Measurements from ENCODE around the gene TMEM190. TPM values are rescaled to one million over a fixed set of nuclear protein-coding genes. Genes with fewer than 3 reads are reported as not detected.
A peak's percentile ranks its signal among the peaks of the same experiment; 100 is the strongest.

TMEM190 gene
- total RNA-seq, 1 experiment from 2014 or later, result not detected

DNA sequence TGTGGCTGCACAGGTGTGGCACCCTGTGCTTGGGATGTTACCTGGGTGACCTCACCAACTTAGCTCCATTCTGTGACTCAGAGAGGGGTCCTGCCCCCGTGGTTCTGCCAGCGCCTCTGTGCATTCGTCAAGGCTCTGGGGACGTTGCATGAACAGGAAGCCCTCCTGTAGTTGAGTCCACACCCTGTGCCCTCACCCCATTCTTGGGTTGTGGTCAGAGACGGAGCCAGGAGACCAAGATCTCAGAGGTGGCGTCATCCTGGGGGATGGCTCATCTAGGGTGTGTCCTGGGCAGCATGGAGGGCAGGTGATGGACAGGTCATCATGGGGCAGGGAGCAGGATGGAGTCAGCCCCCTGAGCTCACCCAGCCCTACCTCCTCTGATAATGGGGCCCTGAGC, 24.6 kb upstream of the TMEM190 start:
- Mint-ChIP-seq H3K36me3 (ENCODE audit: insufficient read depth, unreplicated experiment) (peaks cover 29% of the 10 kb centered on the region), H3K4me1 (ENCODE audit: low read depth, unreplicated experiment) (peaks cover 33% of the 10 kb centered on the region), H3K27ac (ENCODE audit: unreplicated experiment) (peak overlapping the region; percentile 63), H3K4me3 (ENCODE audit: low read depth, unreplicated experiment) (peak overlapping the region; percentile 79), H3K27me3 (ENCODE audit: unreplicated experiment) (peaks cover 62% of the 10 kb centered on the region), H3K9me3 (ENCODE audit: low read depth, unreplicated experiment) (no peaks in the 10 kb centered on the region)
- TF ChIP-seq, protein P1, sequence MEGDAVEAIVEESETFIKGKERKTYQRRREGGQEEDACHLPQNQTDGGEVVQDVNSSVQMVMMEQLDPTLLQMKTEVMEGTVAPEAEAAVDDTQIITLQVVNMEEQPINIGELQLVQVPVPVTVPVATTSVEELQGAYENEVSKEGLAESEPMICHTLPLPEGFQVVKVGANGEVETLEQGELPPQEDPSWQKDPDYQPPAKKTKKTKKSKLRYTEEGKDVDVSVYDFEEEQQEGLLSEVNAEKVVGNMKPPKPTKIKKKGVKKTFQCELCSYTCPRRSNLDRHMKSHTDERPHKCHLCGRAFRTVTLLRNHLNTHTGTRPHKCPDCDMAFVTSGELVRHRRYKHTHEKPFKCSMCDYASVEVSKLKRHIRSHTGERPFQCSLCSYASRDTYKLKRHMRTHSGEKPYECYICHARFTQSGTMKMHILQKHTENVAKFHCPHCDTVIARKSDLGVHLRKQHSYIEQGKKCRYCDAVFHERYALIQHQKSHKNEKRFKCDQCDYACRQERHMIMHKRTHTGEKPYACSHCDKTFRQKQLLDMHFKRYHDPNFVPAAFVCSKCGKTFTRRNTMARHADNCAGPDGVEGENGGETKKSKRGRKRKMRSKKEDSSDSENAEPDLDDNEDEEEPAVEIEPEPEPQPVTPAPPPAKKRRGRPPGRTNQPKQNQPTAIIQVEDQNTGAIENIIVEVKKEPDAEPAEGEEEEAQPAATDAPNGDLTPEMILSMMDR (IDR thresholded peaks at IDR 0.05; ENCODE audit: unreplicated experiment), result no peak
- intact Hi-C loops (cut with micrococcal nuclease; ENCODE audit: unreplicated experiment), result no loop called here
- DNase-seq, result peak; percentile 67
- no TSS peak for BruUV-seq (replicated peaks)
- CTCF ChIA-PET, result interaction anchor here (0.7 to 3.1 kb wide), 4 partner anchors 13 to 32 kb away, joined by 3 to 13 read pairs (median 4); partner anchors contain the start of genes KMT5C and TMEM238

DNA sequence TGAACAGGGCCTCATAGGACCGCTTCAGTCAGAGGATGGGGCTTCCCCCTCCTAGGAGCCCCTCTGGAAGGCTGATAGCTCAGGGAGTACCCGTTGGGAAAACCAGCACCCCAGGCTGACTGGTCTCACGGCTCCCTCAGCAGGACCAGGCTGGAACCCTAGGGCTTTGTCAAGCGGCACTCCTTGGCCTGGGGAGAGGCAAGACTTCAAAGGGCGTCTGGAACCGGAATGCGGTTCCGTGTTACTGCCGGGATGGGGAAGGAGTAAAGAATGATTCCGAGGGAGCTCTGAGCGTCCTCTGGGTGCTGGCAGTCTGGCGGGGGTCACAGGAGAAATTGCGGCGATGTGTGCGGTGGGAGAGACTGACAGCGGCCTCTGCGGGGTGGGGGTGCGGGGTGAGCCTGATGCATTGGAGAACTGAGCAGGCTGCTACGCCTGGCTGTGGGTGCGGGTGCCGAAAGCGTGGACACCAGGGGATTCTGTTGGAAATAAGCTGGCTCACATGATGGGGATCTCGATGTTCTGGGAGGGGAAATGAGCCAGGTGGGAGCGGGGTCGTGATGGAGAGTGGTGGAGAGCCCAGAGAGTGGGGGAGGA, 24.0 kb upstream of the TMEM190 start:
- TF ChIP-seq, protein P1 (IDR thresholded peaks at IDR 0.05; ENCODE audit: unreplicated experiment), result no peak
- Mint-ChIP-seq H3K4me3 (ENCODE audit: low read depth, unreplicated experiment) (peak overlapping the region; percentile 79), H3K27me3 (ENCODE audit: unreplicated experiment) (peaks cover 68% of the 10 kb centered on the region), H3K9me3 (ENCODE audit: low read depth, unreplicated experiment) (no peaks in the 10 kb centered on the region), H3K27ac (ENCODE audit: unreplicated experiment) (peak overlapping the region; percentile 63), H3K36me3 (ENCODE audit: insufficient read depth, unreplicated experiment) (peaks cover 28% of the 10 kb centered on the region), H3K4me1 (ENCODE audit: low read depth, unreplicated experiment) (peaks cover 33% of the 10 kb centered on the region)
- DNase-seq, result no peak
- BruUV-seq (replicated peaks), result no TSS peak
- CTCF ChIA-PET, result interaction anchor here (0.7 to 3.1 kb wide), 4 partner anchors 14 to 31 kb away, joined by 3 to 13 read pairs (median 4); partner anchors contain the start of genes KMT5C and TMEM238
- intact Hi-C loops (cut with micrococcal nuclease; ENCODE audit: unreplicated experiment), result no loop called here

DNA sequence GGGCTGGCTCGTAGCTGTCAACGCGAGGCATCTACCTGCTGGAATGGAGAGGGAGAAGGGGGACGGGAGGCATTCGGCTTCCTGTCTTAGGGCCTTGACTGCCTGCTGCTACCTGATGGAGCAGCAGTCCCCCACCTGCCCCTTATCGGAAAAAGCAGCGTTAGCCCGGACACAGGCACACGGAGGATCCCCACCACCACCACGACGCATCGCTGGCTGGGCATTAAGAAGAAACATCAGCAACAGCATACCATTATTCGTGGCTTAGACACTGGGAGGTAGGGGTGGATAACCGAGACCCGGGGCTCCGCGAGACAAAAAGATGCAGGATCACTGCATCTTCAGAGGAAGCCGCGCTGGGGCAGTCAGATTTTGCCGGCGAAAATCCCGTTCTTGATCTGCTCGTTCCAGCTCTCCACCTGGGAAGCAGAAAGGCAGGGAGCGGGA, 23.2 kb upstream of the TMEM190 start:
- Mint-ChIP-seq H3K27me3 (ENCODE audit: unreplicated experiment) (peaks cover 75% of the 10 kb centered on the region), H3K27ac (ENCODE audit: unreplicated experiment) (peak overlapping the region; percentile 63), H3K4me1 (ENCODE audit: low read depth, unreplicated experiment) (peaks cover 33% of the 10 kb centered on the region), H3K36me3 (ENCODE audit: insufficient read depth, unreplicated experiment) (peaks cover 22% of the 10 kb centered on the region), H3K4me3 (ENCODE audit: low read depth, unreplicated experiment) (peak overlapping the region; percentile 79), H3K9me3 (ENCODE audit: low read depth, unreplicated experiment) (no peaks in the 10 kb centered on the region)
- intact Hi-C loops (cut with micrococcal nuclease; ENCODE audit: unreplicated experiment), result no loop called here
- BruUV-seq (replicated peaks), result TSS peak; percentile 75
- CTCF ChIA-PET, result interaction anchor here (1.9 to 3.1 kb wide), 2 partner anchors 14 to 31 kb away, joined by 5 to 13 read pairs; partner anchors contain the start of genes KMT5C and TMEM238
- TF ChIP-seq, protein P1 (IDR thresholded peaks at IDR 0.05; ENCODE audit: unreplicated experiment), result no peak
- no peak for DNase-seq

DNA sequence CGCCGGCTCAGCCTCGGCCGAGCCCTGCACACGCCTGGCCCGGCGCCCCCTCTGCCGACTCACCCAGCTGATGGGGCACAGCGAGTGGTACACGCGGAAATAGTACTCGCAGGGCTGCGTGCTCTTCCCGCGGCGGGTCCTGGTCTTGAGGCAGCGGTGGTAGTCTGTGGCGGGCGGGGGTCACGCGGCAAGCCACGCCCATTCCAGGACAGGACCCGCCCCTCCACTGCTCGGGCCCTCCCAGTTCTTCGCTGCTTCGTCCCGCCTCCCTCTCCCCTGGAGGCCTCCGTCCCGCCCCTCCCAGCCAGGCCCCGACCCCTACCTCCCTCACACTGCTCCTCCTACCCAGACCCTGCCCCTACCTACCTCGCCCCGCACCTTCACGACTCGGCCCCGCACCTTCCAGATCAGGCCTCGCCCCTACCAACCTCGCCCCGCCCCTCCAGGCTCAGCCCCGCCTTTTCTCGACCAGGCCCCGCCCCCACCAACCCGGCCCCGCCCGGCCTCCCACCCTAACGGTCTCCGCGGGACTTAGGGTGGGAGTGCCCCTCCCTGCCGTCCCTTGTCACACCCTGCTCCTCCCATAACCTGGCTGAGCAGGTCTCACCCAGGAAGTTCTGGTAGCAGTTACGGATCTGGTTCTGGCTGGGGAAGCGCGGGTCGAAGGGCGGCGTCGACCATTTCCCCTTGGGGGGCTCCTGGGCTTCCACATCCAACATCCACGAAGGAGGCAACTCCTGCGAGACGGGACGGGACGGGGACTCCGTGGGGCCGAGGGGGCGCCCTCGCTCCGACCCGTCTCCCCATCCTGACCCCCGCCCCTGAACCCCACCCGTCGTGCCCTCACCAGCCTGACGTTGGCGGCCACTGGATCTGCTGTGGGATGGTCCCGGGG, 22.6 kb upstream of the TMEM190 start:
- intact Hi-C loops (cut with micrococcal nuclease; ENCODE audit: unreplicated experiment), result no loop called here
- TF ChIP-seq, protein P1 (IDR thresholded peaks at IDR 0.05; ENCODE audit: unreplicated experiment), result no peak
- Mint-ChIP-seq H3K4me3 (ENCODE audit: low read depth, unreplicated experiment) (peak overlapping the region; percentile 79), H3K4me1 (ENCODE audit: low read depth, unreplicated experiment) (peaks cover 33% of the 10 kb centered on the region), H3K27ac (ENCODE audit: unreplicated experiment) (no peak overlapping the region), H3K27me3 (ENCODE audit: unreplicated experiment) (peaks cover 82% of the 10 kb centered on the region), H3K36me3 (ENCODE audit: insufficient read depth, unreplicated experiment) (peaks cover 22% of the 10 kb centered on the region), H3K9me3 (ENCODE audit: low read depth, unreplicated experiment) (no peaks in the 10 kb centered on the region)
- no TSS peak for BruUV-seq (replicated peaks)
- CTCF ChIA-PET, result interaction anchor here (0.8 to 3.1 kb wide), 2 partner anchors 15 to 283 kb away, joined by 4 to 13 read pairs; partner anchors contain the start of gene KMT5C
- DNase-seq, result peak; percentile 84

Data from Calu3 (cell line).